Epithelial cell of proximal tubule (primary cell): Measurements from ENCODE around the gene KRT72. TPM values are rescaled to one million over a fixed set of nuclear protein-coding genes. Genes with fewer than 3 reads are reported as not detected.

ENCODE experiments used
- DNase-seq: peaks from one replicate; pipeline ENCODE4 v3.0.0-alpha.2; 2011; ENCODE audit warnings: low read depth
- H3K4me3 ChIP-seq: 2 replicates; pipeline ENCODE4 v1.5.1; 2011; ENCODE audit warnings: low read depth, mild to moderate bottlenecking, low read length
- total RNA-seq: library from RNA; depleted of rRNA; stranded (reverse); fragments of >200 nt; gene quantifications from 2 replicates; pipeline ENCODE4 v1.2.3, GENCODE V29; 2015
- TF ChIP-seq, protein P1 (sequence below): conservative IDR thresholded peaks from 2 replicates; pipeline ENCODE4 v1.5.1; 2012; ENCODE audit warnings: low read depth, mild to moderate bottlenecking, low read length

Gene KRT72
- total RNA-seq, 1 donor from 2014 or later: not detected

GRCh38 chr12:52585946-52586345 is 15.3 kb downstream of the KRT72 start:
- TF ChIP-seq, protein P1, sequence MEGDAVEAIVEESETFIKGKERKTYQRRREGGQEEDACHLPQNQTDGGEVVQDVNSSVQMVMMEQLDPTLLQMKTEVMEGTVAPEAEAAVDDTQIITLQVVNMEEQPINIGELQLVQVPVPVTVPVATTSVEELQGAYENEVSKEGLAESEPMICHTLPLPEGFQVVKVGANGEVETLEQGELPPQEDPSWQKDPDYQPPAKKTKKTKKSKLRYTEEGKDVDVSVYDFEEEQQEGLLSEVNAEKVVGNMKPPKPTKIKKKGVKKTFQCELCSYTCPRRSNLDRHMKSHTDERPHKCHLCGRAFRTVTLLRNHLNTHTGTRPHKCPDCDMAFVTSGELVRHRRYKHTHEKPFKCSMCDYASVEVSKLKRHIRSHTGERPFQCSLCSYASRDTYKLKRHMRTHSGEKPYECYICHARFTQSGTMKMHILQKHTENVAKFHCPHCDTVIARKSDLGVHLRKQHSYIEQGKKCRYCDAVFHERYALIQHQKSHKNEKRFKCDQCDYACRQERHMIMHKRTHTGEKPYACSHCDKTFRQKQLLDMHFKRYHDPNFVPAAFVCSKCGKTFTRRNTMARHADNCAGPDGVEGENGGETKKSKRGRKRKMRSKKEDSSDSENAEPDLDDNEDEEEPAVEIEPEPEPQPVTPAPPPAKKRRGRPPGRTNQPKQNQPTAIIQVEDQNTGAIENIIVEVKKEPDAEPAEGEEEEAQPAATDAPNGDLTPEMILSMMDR: no peak
- no peak overlapping the region for H3K4me3 ChIP-seq
- no peak for DNase-seq

DNA sequence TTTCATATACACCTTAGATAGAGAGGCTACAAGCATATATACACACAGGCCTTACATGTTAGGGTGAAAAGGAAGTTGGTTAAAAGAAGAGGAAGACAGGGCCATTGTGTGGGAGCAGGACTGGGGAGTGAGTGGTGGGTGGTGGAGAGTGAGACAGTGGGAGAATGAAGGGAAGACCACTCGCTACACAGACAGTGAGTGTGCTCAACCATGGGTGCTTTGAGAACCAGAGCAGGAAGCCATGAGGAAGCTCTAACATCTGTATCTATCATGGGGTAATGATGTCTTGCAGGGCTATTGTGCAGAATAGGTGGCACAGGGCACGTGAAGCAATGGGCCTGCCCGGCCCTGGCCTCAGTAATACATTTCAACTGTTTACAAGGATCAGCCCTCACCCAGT is 16.2 kb downstream of the KRT72 start:
- no peak for DNase-seq
- no peak overlapping the region for H3K4me3 ChIP-seq
- TF ChIP-seq, protein P1: no peak

DNA sequence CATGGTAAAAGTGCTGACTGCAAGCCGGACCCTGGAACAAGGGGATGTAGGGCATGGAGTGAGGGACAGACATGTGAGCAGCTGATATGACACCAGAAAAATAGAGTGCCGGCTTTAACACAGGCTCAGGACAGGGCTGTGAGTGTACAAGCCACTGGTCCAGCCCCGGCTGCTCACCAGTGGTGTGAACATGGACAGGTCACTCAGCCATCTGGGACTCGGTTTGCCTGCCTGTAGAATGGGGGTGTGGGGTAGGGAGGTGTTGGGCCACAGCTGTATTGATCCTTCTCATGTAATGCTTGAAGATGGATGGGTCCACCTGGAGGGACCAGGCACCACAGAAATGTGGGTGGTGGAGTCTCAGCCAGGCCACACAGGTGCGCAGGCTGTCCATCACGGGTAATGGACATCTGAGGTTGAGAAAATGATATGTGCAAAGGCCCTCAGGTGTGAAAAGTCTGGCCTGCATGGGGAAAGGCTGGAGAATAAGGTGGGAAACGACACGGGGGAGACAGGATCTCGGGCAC is 17.0 kb downstream of the KRT72 start:
- DNase-seq: no peak
- TF ChIP-seq, protein P1: no peak
- no peak overlapping the region for H3K4me3 ChIP-seq

GRCh38 chr12:52582971-52583456 is 18.2 kb downstream of the KRT72 start:
- no peak for DNase-seq

GRCh38 chr12:52582486-52582885 is 18.8 kb downstream of the KRT72 start:
- DNase-seq: no peak
- TF ChIP-seq, protein P1: no peak
- no peak overlapping the region for H3K4me3 ChIP-seq

More at GRCh38 chr12:52582971-52583456, 18.2 kb downstream of the KRT72 start:
- no peak overlapping the region for H3K4me3 ChIP-seq
- TF ChIP-seq, protein P1: peak; percentile 86

- TF ChIP-seq, protein P1: no peak
- no peak overlapping the region for H3K4me3 ChIP-seq
- peak; percentile 16 for DNase-seq
These were observed 19.8 kb downstream of the KRT72 start for GRCh38 chr12:52581481-52581880.

- TF ChIP-seq, protein P1: no peak
- no peak overlapping the region for H3K4me3 ChIP-seq
- no peak for DNase-seq
These were observed 20.2 kb downstream of the KRT72 start for GRCh38 chr12:52581066-52581465.
